Loucy (cell line): ENCODE measurements around the gene TLN1.

Source experiments
- EZH2phosphoT487 ChIP-seq: fragments of 200-600 bp; IDR thresholded peaks from 2 replicates; pipeline ENCODE4 v1.6.1; 2018; ENCODE audit warnings: antibody characterized with exemption, mild to moderate bottlenecking, moderate library complexity, borderline replicate concordance
- TF ChIP-seq, protein P1 (sequence below): fragments of 200-600 bp; sonication (generic); conservative IDR thresholded peaks from 2 replicates; pipeline ENCODE4 v1.5.1; 2014; ENCODE audit warnings: mild to moderate bottlenecking, antibody characterized with exemption, low read length

DNA sequence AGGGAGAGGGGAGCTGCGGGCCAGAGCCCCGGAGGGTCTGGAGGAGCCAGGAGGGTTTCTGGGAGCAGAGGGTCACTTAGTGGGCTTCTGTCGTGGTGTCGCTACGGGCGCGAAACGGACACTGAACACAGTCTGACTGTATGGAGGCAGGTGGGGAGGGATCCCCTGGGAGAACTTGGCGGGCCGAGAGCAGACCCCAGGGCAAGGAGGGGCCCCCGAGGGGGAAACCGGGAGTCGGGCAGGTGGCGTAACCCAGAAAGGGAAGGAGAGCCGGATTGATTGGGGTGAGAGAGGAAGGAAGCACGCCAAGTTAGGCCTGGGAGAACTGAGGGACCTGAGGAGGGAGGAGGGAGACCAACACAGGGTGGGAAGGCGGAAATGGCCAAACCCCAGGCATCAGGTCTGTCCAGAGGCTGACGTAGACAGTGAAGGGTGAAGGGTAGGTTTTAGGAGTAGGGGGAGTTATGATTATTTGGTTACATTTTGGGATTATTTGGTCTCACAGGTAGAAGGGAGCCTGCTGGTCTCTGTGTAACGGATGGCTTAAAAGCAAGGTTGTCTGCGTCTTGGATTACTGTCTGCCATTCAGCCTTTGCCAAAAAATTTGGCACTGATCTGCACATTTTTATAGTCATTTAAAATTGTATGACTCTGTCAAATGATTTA, 25.4 kb upstream of the TLN1 start:
- TF ChIP-seq, protein P1, sequence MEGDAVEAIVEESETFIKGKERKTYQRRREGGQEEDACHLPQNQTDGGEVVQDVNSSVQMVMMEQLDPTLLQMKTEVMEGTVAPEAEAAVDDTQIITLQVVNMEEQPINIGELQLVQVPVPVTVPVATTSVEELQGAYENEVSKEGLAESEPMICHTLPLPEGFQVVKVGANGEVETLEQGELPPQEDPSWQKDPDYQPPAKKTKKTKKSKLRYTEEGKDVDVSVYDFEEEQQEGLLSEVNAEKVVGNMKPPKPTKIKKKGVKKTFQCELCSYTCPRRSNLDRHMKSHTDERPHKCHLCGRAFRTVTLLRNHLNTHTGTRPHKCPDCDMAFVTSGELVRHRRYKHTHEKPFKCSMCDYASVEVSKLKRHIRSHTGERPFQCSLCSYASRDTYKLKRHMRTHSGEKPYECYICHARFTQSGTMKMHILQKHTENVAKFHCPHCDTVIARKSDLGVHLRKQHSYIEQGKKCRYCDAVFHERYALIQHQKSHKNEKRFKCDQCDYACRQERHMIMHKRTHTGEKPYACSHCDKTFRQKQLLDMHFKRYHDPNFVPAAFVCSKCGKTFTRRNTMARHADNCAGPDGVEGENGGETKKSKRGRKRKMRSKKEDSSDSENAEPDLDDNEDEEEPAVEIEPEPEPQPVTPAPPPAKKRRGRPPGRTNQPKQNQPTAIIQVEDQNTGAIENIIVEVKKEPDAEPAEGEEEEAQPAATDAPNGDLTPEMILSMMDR, result no peak
- no peak for TF ChIP-seq EZH2phosphoT487
